ENCODE results near the gene BBS2.

BBS2 gene

GRCh38 chr16:56470666-56471065, 49.2 kb downstream of the BBS2 start:
- Histone ChIP-seq H2BK5ac (ENCODE audit: low read length) (no peak overlapping the region), H3K79me1 (ENCODE audit: low read depth, low read length) (no peaks in the 10 kb centered on the region), H2AFZ (ENCODE audit: low read length) (no peak overlapping the region), H3K9ac (ENCODE audit: low read depth, low read length, poor library complexity) (no peak overlapping the region), H3K23ac (ENCODE audit: low read depth, low read length, poor library complexity) (no peak overlapping the region), H3K27me3 (ENCODE audit: control insufficient read depth in 3 of 3, insufficient read depth in 3 of 3, low read depth in 1 of 3, low read length in 3 of 3) (no peaks in the 10 kb centered on the region), H3K36me3 (replicated peaks in 1 of 2; ENCODE audit: control insufficient read depth in 2 of 2, insufficient read depth in 2 of 2, low read length in 2 of 2) (peaks cover 26 to 97% of the 10 kb centered on the region in 2 donors), H3K27ac (replicated peaks; ENCODE audit: low read length) (no peak overlapping the region), H3K14ac (ENCODE audit: low read length) (no peak overlapping the region), H4K91ac (ENCODE audit: low read depth, low read length, poor library complexity) (no peak overlapping the region), H3K9me3 (replicated peaks in 1 of 2; ENCODE audit: control insufficient read depth in 2 of 2, insufficient read depth in 1 of 2, low read depth in 1 of 2, low read length in 2 of 2) (no peaks in the 10 kb centered on the region), H4K8ac (ENCODE audit: low read depth, low read length) (no peak overlapping the region), H3K4me1 (ENCODE audit: control insufficient read depth in 2 of 2, insufficient read depth in 1 of 2, low read depth in 1 of 2, low read length in 2 of 2) (no peaks in the 10 kb centered on the region), H3K4ac (ENCODE audit: low read length) (no peak overlapping the region), H3K18ac (ENCODE audit: low read length) (no peak overlapping the region), H2AK5ac (ENCODE audit: low read depth, low read length) (no peak overlapping the region), H2BK15ac (ENCODE audit: low read length) (no peak overlapping the region), H3K4me2 (ENCODE audit: insufficient read depth, low read length, poor library complexity, severe bottlenecking) (no peak overlapping the region), H2BK12ac (ENCODE audit: low read length) (no peak overlapping the region), H3K4me3 (ENCODE audit: low read length in 2 of 2) (no peak overlapping the region), H2BK120ac (ENCODE audit: low read depth, low read length) (no peak overlapping the region)
- WGBS, 2 donors (ENCODE audit: extremely low coverage in 2 of 2, insufficient read length in 2 of 2, insufficient replicate concordance in 1 of 2), result no CpG with 5 or more reads among the region's 1 CpG
- DNase-seq (ENCODE audit: low spot score), result no peak

- Histone ChIP-seq H4K8ac (ENCODE audit: low read depth, low read length) (no peak overlapping the region), H2AK5ac (ENCODE audit: low read depth, low read length) (no peak overlapping the region), H2BK5ac (ENCODE audit: low read length) (no peak overlapping the region), H3K4me3 (ENCODE audit: low read length in 2 of 2) (no peak overlapping the region), H3K9ac (ENCODE audit: low read depth, low read length, poor library complexity) (no peak overlapping the region), H2BK12ac (ENCODE audit: low read length) (no peak overlapping the region), H2BK120ac (ENCODE audit: low read depth, low read length) (no peak overlapping the region), H4K91ac (ENCODE audit: low read depth, low read length, poor library complexity) (no peak overlapping the region), H3K4me1 (ENCODE audit: control insufficient read depth in 2 of 2, insufficient read depth in 1 of 2, low read depth in 1 of 2, low read length in 2 of 2) (no peaks in the 10 kb centered on the region), H3K27me3 (ENCODE audit: control insufficient read depth in 3 of 3, insufficient read depth in 3 of 3, low read depth in 1 of 3, low read length in 3 of 3) (no peaks in the 10 kb centered on the region), H3K4ac (ENCODE audit: low read length) (no peak overlapping the region), H3K18ac (ENCODE audit: low read length) (no peak overlapping the region), H2BK15ac (ENCODE audit: low read length) (no peak overlapping the region), H3K4me2 (ENCODE audit: insufficient read depth, low read length, poor library complexity, severe bottlenecking) (no peak overlapping the region), H3K27ac (replicated peaks; ENCODE audit: low read length) (no peak overlapping the region), H3K23ac (ENCODE audit: low read depth, low read length, poor library complexity) (no peak overlapping the region), H3K79me1 (ENCODE audit: low read depth, low read length) (no peaks in the 10 kb centered on the region), H3K14ac (ENCODE audit: low read length) (no peak overlapping the region), H3K9me3 (replicated peaks in 1 of 2; ENCODE audit: control insufficient read depth in 2 of 2, insufficient read depth in 1 of 2, low read depth in 1 of 2, low read length in 2 of 2) (no peaks in the 10 kb centered on the region), H2AFZ (ENCODE audit: low read length) (no peak overlapping the region), H3K36me3 (replicated peaks in 1 of 2; ENCODE audit: control insufficient read depth in 2 of 2, insufficient read depth in 2 of 2, low read length in 2 of 2) (peaks cover 27 to 97% of the 10 kb centered on the region in 2 donors)
- no CpG with 5 or more reads among the region's 3 CpGs for WGBS, 2 donors (ENCODE audit: extremely low coverage in 2 of 2, insufficient read length in 2 of 2, insufficient replicate concordance in 1 of 2)
- DNase-seq (ENCODE audit: low spot score), result no peak
Measured at GRCh38 chr16:56470232-56470631, 49.6 kb downstream of the BBS2 start.

GRCh38 chr16:56469748-56470147, 50.1 kb downstream of the BBS2 start:
- Histone ChIP-seq H4K91ac (ENCODE audit: low read depth, low read length, poor library complexity) (no peak overlapping the region), H4K8ac (ENCODE audit: low read depth, low read length) (no peak overlapping the region), H3K4me2 (ENCODE audit: insufficient read depth, low read length, poor library complexity, severe bottlenecking) (no peak overlapping the region), H2BK120ac (ENCODE audit: low read depth, low read length) (no peak overlapping the region), H3K14ac (ENCODE audit: low read length) (no peak overlapping the region), H3K4me1 (ENCODE audit: control insufficient read depth in 2 of 2, insufficient read depth in 1 of 2, low read depth in 1 of 2, low read length in 2 of 2) (no peaks in the 10 kb centered on the region), H3K27me3 (ENCODE audit: control insufficient read depth in 3 of 3, insufficient read depth in 3 of 3, low read depth in 1 of 3, low read length in 3 of 3) (no peaks in the 10 kb centered on the region), H2BK5ac (ENCODE audit: low read length) (no peak overlapping the region), H3K23ac (ENCODE audit: low read depth, low read length, poor library complexity) (no peak overlapping the region), H3K4me3 (ENCODE audit: low read length in 2 of 2) (no peak overlapping the region), H3K79me1 (ENCODE audit: low read depth, low read length) (no peaks in the 10 kb centered on the region), H3K9me3 (replicated peaks in 1 of 2; ENCODE audit: control insufficient read depth in 2 of 2, insufficient read depth in 1 of 2, low read depth in 1 of 2, low read length in 2 of 2) (no peaks in the 10 kb centered on the region), H3K27ac (replicated peaks; ENCODE audit: low read length) (no peak overlapping the region), H2BK12ac (ENCODE audit: low read length) (no peak overlapping the region), H2BK15ac (ENCODE audit: low read length) (no peak overlapping the region), H3K36me3 (replicated peaks in 1 of 2; ENCODE audit: control insufficient read depth in 2 of 2, insufficient read depth in 2 of 2, low read length in 2 of 2) (peaks cover 27 to 95% of the 10 kb centered on the region in 2 donors), H3K9ac (ENCODE audit: low read depth, low read length, poor library complexity) (no peak overlapping the region), H3K18ac (ENCODE audit: low read length) (no peak overlapping the region), H2AK5ac (ENCODE audit: low read depth, low read length) (no peak overlapping the region), H2AFZ (ENCODE audit: low read length) (no peak overlapping the region), H3K4ac (ENCODE audit: low read length) (no peak overlapping the region)
- no peak for DNase-seq (ENCODE audit: low spot score)
- WGBS, 2 donors (ENCODE audit: extremely low coverage in 2 of 2, insufficient read length in 2 of 2, insufficient replicate concordance in 1 of 2), result no CpG with 5 or more reads among the region's 7 CpGs

- no peak overlapping the region for H3K18ac ChIP-seq (ENCODE audit: low read length)
- no peak overlapping the region for H3K4ac ChIP-seq (ENCODE audit: low read length)
- H2AK5ac ChIP-seq (ENCODE audit: low read depth, low read length), result no peak overlapping the region
- no peaks in the 10 kb centered on the region for H3K4me1 ChIP-seq (ENCODE audit: control insufficient read depth in 2 of 2, insufficient read depth in 1 of 2, low read depth in 1 of 2, low read length in 2 of 2)
- no peak overlapping the region for H3K27ac ChIP-seq (replicated peaks; ENCODE audit: low read length)
- H2BK12ac ChIP-seq (ENCODE audit: low read length), result no peak overlapping the region
- H3K4me2 ChIP-seq (ENCODE audit: insufficient read depth, low read length, poor library complexity, severe bottlenecking), result no peak overlapping the region
- no peak overlapping the region for H2BK5ac ChIP-seq (ENCODE audit: low read length)
- DNase-seq (ENCODE audit: low spot score), result no peak
- no peak overlapping the region for H2BK120ac ChIP-seq (ENCODE audit: low read depth, low read length)
- H3K4me3 ChIP-seq (ENCODE audit: low read length in 2 of 2), result no peak overlapping the region
- H3K9ac ChIP-seq (ENCODE audit: low read depth, low read length, poor library complexity), result no peak overlapping the region
- H3K36me3 ChIP-seq (replicated peaks in 1 of 2; ENCODE audit: control insufficient read depth in 2 of 2, insufficient read depth in 2 of 2, low read length in 2 of 2), result peaks cover 26 to 95% of the 10 kb centered on the region in 2 donors
- no peak overlapping the region for H3K14ac ChIP-seq (ENCODE audit: low read length)
- no peak overlapping the region for H2BK15ac ChIP-seq (ENCODE audit: low read length)
- H4K8ac ChIP-seq (ENCODE audit: low read depth, low read length), result no peak overlapping the region
- no peaks in the 10 kb centered on the region for H3K79me1 ChIP-seq (ENCODE audit: low read depth, low read length)
- H2AFZ ChIP-seq (ENCODE audit: low read length), result no peak overlapping the region
- H4K91ac ChIP-seq (ENCODE audit: low read depth, low read length, poor library complexity), result no peak overlapping the region
- no peaks in the 10 kb centered on the region for H3K9me3 ChIP-seq (replicated peaks in 1 of 2; ENCODE audit: control insufficient read depth in 2 of 2, insufficient read depth in 1 of 2, low read depth in 1 of 2, low read length in 2 of 2)
- no peaks in the 10 kb centered on the region for H3K27me3 ChIP-seq (ENCODE audit: control insufficient read depth in 3 of 3, insufficient read depth in 3 of 3, low read depth in 1 of 3, low read length in 3 of 3)
- H3K23ac ChIP-seq (ENCODE audit: low read depth, low read length, poor library complexity), result no peak overlapping the region
Measured at GRCh38 chr16:56468800-56469199, 51.0 kb downstream of the BBS2 start.

Measured in neuronal stem cell (in vitro differentiated cells).